ENCODE results near the gene SLC25A31. TPM values are rescaled to one million over a fixed set of nuclear protein-coding genes. Genes with fewer than 3 reads are reported as not detected.

Gene SLC25A31
- total and polyA plus RNA-seq, 2 experiments from 2014 or later: not detected

DNA sequence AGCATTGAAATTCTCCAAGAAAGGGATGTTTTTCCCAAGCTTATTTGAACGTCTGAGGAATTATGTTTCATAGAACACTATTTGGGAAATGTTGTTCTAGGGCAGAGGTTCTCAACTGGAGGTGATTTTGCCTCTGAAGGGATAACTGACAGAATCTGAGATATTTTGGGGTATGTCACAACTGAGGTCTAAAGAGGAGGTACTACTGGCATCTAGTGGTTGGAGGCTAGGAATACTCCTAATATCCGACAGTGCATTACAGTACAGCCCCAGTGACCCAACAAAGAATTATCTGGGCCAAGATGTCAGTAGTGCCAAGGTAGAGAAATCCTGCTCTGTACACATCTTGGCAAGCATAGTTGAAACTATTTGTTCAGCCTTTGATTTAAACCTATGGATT lies 58.3 kb downstream of the SLC25A31 start:
- ATAC-seq: peak; percentile 97
- Histone ChIP-seq H3K27me3 (ENCODE audit: insufficient read depth) (peaks cover 17% of the 10 kb centered on the region), H3K9me2 (ENCODE audit: insufficient read depth) (no peaks in the 10 kb centered on the region), H3K4me1 (ENCODE audit: insufficient read depth) (peaks cover 10% of the 10 kb centered on the region; the same call in 1 of the 2 replicates), H4K20me1 (replicated peaks; ENCODE audit: insufficient read depth) (no peaks in the 10 kb centered on the region), H3K36me3 (ENCODE audit: insufficient read depth) (no peaks in the 10 kb centered on the region), H2AFZ (no peak overlapping the region), H3K4me2 (no peak overlapping the region), H3F3A (replicated peaks; ENCODE audit: low read depth) (no peaks in the 10 kb centered on the region), H3K27ac (ENCODE audit: low read depth) (no peak overlapping the region), H3K4me3 (no peak overlapping the region), H3K79me2 (replicated peaks; ENCODE audit: insufficient read depth) (no peaks in the 10 kb centered on the region)
- no peak overlapping the region for H3K4me3 Mint-ChIP-seq
- no peaks in the 10 kb centered on the region; the same call in 2 of the 3 replicates for H3K9me3 Mint-ChIP-seq
- H3K27me3 Mint-ChIP-seq (ENCODE audit: insufficient read depth, low read depth, poor library complexity): peaks cover 6% of the 10 kb centered on the region
- H3K27ac Mint-ChIP-seq: no peak overlapping the region
- H3K4me1 Mint-ChIP-seq: peaks cover 10% of the 10 kb centered on the region; the same call in 2 of the 3 replicates
- TF ChIP-seq EZH2phosphoT487 (IDR thresholded peaks at IDR 0.05; ENCODE audit: unreplicated experiment): no peak
- no peak for TF ChIP-seq JUNB (IDR thresholded peaks at IDR 0.05; ENCODE audit: unreplicated experiment)
- no peak for TF ChIP-seq NANOG (IDR thresholded peaks at IDR 0.05; ENCODE audit: borderline replicate concordance)
- no peak for TF ChIP-seq EZH2 (IDR thresholded peaks at IDR 0.05; ENCODE audit: low read depth, unreplicated experiment)
- no peak for TF ChIP-seq ZNF114 (CRISPR knock-in tag; IDR thresholded peaks at IDR 0.05)
- TF ChIP-seq, protein P1, sequence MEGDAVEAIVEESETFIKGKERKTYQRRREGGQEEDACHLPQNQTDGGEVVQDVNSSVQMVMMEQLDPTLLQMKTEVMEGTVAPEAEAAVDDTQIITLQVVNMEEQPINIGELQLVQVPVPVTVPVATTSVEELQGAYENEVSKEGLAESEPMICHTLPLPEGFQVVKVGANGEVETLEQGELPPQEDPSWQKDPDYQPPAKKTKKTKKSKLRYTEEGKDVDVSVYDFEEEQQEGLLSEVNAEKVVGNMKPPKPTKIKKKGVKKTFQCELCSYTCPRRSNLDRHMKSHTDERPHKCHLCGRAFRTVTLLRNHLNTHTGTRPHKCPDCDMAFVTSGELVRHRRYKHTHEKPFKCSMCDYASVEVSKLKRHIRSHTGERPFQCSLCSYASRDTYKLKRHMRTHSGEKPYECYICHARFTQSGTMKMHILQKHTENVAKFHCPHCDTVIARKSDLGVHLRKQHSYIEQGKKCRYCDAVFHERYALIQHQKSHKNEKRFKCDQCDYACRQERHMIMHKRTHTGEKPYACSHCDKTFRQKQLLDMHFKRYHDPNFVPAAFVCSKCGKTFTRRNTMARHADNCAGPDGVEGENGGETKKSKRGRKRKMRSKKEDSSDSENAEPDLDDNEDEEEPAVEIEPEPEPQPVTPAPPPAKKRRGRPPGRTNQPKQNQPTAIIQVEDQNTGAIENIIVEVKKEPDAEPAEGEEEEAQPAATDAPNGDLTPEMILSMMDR (conservative IDR thresholded peaks at IDR 0.05; ENCODE audit: low read depth in 2 of 2): peak; percentile 69 to 76
- TF ChIP-seq, protein P2, sequence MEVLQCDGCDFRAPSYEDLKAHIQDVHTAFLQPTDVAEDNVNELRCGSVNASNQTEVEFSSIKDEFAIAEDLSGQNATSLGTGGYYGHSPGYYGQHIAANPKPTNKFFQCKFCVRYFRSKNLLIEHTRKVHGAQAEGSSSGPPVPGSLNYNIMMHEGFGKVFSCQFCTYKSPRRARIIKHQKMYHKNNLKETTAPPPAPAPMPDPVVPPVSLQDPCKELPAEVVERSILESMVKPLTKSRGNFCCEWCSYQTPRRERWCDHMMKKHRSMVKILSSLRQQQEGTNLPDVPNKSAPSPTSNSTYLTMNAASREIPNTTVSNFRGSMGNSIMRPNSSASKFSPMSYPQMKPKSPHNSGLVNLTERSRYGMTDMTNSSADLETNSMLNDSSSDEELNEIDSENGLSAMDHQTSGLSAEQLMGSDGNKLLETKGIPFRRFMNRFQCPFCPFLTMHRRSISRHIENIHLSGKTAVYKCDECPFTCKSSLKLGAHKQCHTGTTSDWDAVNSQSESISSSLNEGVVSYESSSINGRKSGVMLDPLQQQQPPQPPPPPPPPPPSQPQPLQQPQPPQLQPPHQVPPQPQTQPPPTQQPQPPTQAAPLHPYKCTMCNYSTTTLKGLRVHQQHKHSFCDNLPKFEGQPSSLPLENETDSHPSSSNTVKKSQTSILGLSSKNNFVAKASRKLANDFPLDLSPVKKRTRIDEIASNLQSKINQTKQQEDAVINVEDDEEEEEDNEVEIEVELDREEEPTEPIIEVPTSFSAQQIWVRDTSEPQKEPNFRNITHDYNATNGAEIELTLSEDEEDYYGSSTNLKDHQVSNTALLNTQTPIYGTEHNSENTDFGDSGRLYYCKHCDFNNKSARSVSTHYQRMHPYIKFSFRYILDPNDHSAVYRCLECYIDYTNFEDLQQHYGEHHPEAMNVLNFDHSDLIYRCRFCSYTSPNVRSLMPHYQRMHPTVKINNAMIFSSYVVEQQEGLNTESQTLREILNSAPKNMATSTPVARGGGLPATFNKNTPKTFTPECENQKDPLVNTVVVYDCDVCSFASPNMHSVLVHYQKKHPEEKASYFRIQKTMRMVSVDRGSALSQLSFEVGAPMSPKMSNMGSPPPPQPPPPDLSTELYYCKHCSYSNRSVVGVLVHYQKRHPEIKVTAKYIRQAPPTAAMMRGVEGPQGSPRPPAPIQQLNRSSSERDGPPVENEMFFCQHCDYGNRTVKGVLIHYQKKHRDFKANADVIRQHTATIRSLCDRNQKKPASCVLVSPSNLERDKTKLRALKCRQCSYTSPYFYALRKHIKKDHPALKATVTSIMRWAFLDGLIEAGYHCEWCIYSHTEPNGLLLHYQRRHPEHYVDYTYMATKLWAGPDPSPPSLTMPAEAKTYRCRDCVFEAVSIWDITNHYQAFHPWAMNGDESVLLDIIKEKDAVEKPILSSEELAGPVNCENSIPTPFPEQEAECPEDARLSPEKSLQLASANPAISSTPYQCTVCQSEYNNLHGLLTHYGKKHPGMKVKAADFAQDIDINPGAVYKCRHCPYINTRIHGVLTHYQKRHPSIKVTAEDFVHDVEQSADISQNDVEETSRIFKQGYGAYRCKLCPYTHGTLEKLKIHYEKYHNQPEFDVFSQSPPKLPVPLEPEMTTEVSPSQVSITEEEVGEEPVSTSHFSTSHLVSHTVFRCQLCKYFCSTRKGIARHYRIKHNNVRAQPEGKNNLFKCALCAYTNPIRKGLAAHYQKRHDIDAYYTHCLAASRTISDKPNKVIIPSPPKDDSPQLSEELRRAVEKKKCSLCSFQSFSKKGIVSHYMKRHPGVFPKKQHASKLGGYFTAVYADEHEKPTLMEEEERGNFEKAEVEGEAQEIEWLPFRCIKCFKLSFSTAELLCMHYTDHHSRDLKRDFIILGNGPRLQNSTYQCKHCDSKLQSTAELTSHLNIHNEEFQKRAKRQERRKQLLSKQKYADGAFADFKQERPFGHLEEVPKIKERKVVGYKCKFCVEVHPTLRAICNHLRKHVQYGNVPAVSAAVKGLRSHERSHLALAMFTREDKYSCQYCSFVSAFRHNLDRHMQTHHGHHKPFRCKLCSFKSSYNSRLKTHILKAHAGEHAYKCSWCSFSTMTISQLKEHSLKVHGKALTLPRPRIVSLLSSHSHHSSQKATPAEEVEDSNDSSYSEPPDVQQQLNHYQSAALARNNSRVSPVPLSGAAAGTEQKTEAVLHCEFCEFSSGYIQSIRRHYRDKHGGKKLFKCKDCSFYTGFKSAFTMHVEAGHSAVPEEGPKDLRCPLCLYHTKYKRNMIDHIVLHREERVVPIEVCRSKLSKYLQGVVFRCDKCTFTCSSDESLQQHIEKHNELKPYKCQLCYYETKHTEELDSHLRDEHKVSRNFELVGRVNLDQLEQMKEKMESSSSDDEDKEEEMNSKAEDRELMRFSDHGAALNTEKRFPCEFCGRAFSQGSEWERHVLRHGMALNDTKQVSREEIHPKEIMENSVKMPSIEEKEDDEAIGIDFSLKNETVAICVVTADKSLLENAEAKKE (CRISPR knock-in tag; IDR thresholded peaks at IDR 0.05): no peak
- TF ChIP-seq, protein P3, sequence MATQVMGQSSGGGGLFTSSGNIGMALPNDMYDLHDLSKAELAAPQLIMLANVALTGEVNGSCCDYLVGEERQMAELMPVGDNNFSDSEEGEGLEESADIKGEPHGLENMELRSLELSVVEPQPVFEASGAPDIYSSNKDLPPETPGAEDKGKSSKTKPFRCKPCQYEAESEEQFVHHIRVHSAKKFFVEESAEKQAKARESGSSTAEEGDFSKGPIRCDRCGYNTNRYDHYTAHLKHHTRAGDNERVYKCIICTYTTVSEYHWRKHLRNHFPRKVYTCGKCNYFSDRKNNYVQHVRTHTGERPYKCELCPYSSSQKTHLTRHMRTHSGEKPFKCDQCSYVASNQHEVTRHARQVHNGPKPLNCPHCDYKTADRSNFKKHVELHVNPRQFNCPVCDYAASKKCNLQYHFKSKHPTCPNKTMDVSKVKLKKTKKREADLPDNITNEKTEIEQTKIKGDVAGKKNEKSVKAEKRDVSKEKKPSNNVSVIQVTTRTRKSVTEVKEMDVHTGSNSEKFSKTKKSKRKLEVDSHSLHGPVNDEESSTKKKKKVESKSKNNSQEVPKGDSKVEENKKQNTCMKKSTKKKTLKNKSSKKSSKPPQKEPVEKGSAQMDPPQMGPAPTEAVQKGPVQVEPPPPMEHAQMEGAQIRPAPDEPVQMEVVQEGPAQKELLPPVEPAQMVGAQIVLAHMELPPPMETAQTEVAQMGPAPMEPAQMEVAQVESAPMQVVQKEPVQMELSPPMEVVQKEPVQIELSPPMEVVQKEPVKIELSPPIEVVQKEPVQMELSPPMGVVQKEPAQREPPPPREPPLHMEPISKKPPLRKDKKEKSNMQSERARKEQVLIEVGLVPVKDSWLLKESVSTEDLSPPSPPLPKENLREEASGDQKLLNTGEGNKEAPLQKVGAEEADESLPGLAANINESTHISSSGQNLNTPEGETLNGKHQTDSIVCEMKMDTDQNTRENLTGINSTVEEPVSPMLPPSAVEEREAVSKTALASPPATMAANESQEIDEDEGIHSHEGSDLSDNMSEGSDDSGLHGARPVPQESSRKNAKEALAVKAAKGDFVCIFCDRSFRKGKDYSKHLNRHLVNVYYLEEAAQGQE (IDR thresholded peaks at IDR 0.05; ENCODE audit: unreplicated experiment): no peak
- TF ChIP-seq POLR2AphosphoS5 (IDR thresholded peaks at IDR 0.05; ENCODE audit: low read depth): no peak
- DNase-seq (ENCODE audit: low spot score): peak; percentile 69
- no peaks in the 10 kb centered on the region for H3K36me3 Mint-ChIP-seq (ENCODE audit: low read depth)
